ENCODE results near the gene CEP72.
"Not testable (repeated sequence)": the region's sequence is repeated elsewhere in the genome, so short reads cannot be mapped to it uniquely, and the experiment has no call there.

DNA sequence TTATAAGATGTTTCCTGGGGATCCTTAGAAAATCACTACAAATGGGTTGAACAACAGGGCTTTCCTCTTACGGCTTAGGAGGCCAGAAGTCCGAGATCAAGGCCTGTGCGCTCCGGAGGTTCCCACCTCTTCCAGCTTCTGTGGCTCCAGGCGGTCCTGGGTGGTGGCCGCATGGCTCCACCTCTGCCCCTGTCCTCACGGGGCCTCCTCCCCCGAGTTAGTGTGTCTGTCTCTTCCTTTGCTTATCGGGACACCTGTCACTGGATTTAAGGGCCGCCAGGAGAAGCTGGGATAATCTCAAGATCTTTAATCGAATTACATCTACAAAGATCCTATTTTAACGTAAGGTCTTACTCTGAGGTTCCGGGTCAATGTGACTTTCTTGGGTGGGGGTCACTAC lies 83.3 kb downstream of the CEP72 start:
- TF ChIP-seq, protein P1, sequence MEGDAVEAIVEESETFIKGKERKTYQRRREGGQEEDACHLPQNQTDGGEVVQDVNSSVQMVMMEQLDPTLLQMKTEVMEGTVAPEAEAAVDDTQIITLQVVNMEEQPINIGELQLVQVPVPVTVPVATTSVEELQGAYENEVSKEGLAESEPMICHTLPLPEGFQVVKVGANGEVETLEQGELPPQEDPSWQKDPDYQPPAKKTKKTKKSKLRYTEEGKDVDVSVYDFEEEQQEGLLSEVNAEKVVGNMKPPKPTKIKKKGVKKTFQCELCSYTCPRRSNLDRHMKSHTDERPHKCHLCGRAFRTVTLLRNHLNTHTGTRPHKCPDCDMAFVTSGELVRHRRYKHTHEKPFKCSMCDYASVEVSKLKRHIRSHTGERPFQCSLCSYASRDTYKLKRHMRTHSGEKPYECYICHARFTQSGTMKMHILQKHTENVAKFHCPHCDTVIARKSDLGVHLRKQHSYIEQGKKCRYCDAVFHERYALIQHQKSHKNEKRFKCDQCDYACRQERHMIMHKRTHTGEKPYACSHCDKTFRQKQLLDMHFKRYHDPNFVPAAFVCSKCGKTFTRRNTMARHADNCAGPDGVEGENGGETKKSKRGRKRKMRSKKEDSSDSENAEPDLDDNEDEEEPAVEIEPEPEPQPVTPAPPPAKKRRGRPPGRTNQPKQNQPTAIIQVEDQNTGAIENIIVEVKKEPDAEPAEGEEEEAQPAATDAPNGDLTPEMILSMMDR (optimal IDR thresholded peaks at IDR 0.05 in 1 of 3, IDR thresholded peaks at IDR 0.05 in 1 of 3, conservative IDR thresholded peaks at IDR 0.05 in 1 of 3; ENCODE audit: extremely low read depth in 1 of 3, insufficient read depth in 2 of 3, low read length in 3 of 3) = not testable (repeated sequence)
- not testable (repeated sequence) for TF ChIP-seq EZH2 (IDR thresholded peaks at IDR 0.05; ENCODE audit: low read length)

Measured in keratinocyte (primary cell).